ENCODE measurements around the gene EIF4A3. TPM values are rescaled to one million over a fixed set of nuclear protein-coding genes. Genes with fewer than 3 reads are reported as not detected.

EIF4A3 gene
- total RNA-seq, 2 experiments from 2014 or later, result 259 to 313 TPM

- H3K4me2 ChIP-seq (ENCODE audit: low read length), result no peak overlapping the region
- intact Hi-C loops (cut with micrococcal nuclease; ENCODE audit: unreplicated experiment), result loop anchor here (1.0 kb wide), 2 partner anchors 57 to 168 kb away; no protein-coding TSS in a partner anchor
- POLR2A ChIA-PET, result interaction anchor here (0.5 to 1.4 kb wide), 2 partner anchors 42 to 140 kb away, joined by 3 to 5 read pairs; no protein-coding TSS in a partner anchor
- no peak overlapping the region for H3K4me3 ChIP-seq (ENCODE audit: low read depth, low read length, poor library complexity, severe bottlenecking)
- CTCF ChIA-PET (ENCODE audit: unreplicated experiment), result interaction anchor here (0.9 kb wide), 1 partner anchor 9 kb away, joined by 4 read pairs; no protein-coding TSS in a partner anchor
- no peaks in the 10 kb centered on the region for H3K4me1 ChIP-seq (ENCODE audit: insufficient read depth, low read length, poor library complexity, severe bottlenecking)
- peak; percentile 51 for DNase-seq (ENCODE audit: low spot score)
- H3K27ac ChIP-seq (ENCODE audit: low read depth, low read length, poor library complexity, severe bottlenecking), result no peak overlapping the region
- H3K9me2 ChIP-seq (ENCODE audit: insufficient read depth, low read length), result no peaks in the 10 kb centered on the region
- H3K36me3 ChIP-seq (ENCODE audit: insufficient read depth, low read length), result no peaks in the 10 kb centered on the region
- no TSS peak for BruUV-seq (replicated peaks)
- H2AFZ ChIP-seq (ENCODE audit: low read length), result no peak overlapping the region
- TF ChIP-seq, protein P1, sequence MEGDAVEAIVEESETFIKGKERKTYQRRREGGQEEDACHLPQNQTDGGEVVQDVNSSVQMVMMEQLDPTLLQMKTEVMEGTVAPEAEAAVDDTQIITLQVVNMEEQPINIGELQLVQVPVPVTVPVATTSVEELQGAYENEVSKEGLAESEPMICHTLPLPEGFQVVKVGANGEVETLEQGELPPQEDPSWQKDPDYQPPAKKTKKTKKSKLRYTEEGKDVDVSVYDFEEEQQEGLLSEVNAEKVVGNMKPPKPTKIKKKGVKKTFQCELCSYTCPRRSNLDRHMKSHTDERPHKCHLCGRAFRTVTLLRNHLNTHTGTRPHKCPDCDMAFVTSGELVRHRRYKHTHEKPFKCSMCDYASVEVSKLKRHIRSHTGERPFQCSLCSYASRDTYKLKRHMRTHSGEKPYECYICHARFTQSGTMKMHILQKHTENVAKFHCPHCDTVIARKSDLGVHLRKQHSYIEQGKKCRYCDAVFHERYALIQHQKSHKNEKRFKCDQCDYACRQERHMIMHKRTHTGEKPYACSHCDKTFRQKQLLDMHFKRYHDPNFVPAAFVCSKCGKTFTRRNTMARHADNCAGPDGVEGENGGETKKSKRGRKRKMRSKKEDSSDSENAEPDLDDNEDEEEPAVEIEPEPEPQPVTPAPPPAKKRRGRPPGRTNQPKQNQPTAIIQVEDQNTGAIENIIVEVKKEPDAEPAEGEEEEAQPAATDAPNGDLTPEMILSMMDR (conservative IDR thresholded peaks at IDR 0.05; ENCODE audit: low read length), result peak; percentile 100
- no peak for TF ChIP-seq EZH2phosphoT487 (IDR thresholded peaks at IDR 0.05; ENCODE audit: borderline replicate concordance, low read depth, low read length)
- H3K9me3 ChIP-seq (ENCODE audit: low read length), result no peaks in the 10 kb centered on the region
- H4K20me1 ChIP-seq (ENCODE audit: insufficient read depth, low read length), result no peaks in the 10 kb centered on the region
- no peaks in the 10 kb centered on the region for H3K79me2 ChIP-seq (ENCODE audit: insufficient read depth, low read depth, low read length)
Observed at GRCh38 chr17:80195671-80196529, 49.0 kb upstream of the EIF4A3 start.

- no peaks in the 10 kb centered on the region for H3K9me3 ChIP-seq (ENCODE audit: low read length)
- intact Hi-C loops (cut with micrococcal nuclease; ENCODE audit: unreplicated experiment), result no loop called here
Observed at GRCh38 chr17:80195141-80195540, 48.2 kb upstream of the EIF4A3 start.

More at GRCh38 chr17:80195141-80195540, 48.2 kb upstream of the EIF4A3 start:
- Histone ChIP-seq H4K20me1 (ENCODE audit: insufficient read depth, low read length) (no peaks in the 10 kb centered on the region), H3K36me3 (ENCODE audit: insufficient read depth, low read length) (no peaks in the 10 kb centered on the region), H3K79me2 (ENCODE audit: insufficient read depth, low read depth, low read length) (no peaks in the 10 kb centered on the region), H2AFZ (ENCODE audit: low read length) (no peak overlapping the region), H3K4me2 (ENCODE audit: low read length) (no peak overlapping the region), H3K27ac (ENCODE audit: low read depth, low read length, poor library complexity, severe bottlenecking) (no peak overlapping the region), H3K4me3 (ENCODE audit: low read depth, low read length, poor library complexity, severe bottlenecking) (no peak overlapping the region), H3K4me1 (ENCODE audit: insufficient read depth, low read length, poor library complexity, severe bottlenecking) (no peaks in the 10 kb centered on the region), H3K9me2 (ENCODE audit: insufficient read depth, low read length) (no peaks in the 10 kb centered on the region)
- CTCF ChIA-PET (ENCODE audit: unreplicated experiment), result interaction anchor here (0.9 kb wide), 1 partner anchor 8 kb away, joined by 4 read pairs; no protein-coding TSS in a partner anchor
- POLR2A ChIA-PET, result interaction anchor here (1.4 kb wide), 1 partner anchor 41 kb away, joined by 3 read pairs; no protein-coding TSS in a partner anchor
- DNase-seq (ENCODE audit: low spot score), result no peak
- BruUV-seq (replicated peaks), result no TSS peak
- TF ChIP-seq, protein P1 (conservative IDR thresholded peaks at IDR 0.05; ENCODE audit: low read length), result no peak
- TF ChIP-seq EZH2phosphoT487 (IDR thresholded peaks at IDR 0.05; ENCODE audit: borderline replicate concordance, low read depth, low read length), result no peak
